GM12878 (cell line): ENCODE measurements around the gene GLT6D1. TPM values are rescaled to one million over a fixed set of nuclear protein-coding genes. Genes with fewer than 3 reads are reported as not detected.

Experiments
- ATAC-seq: fragments of 200-7000 bp; cut with Tn5 transposase; 3 replicates; pipeline ENCODE4 v1.9.1; 2020; ENCODE audit warnings: mild to moderate bottlenecking, moderate library complexity
- BruUV-seq: library from RNA; stranded (reverse); fragments of 400-500 nt; replicated peaks from 2 replicates; lab custom pipeline; 2021; lab: Mats Ljungman, UMichigan
- CTCF ChIA-PET: fragments of 300-600 bp; sonication (Branson Sonifier 250); formaldehyde crosslinking; extraction: SDS; loops from one replicate; lab custom pipeline; 2021; ENCODE audit warnings: inconsistent platforms; lab: Yijun Ruan, JAX
- POLR2A ChIA-PET: fragments of 350-600 bp; formaldehyde crosslinking; extraction: SDS; loops from one replicate; lab custom pipeline; 2021; ENCODE audit warnings: inconsistent platforms; lab: Charles Lee
- RAD21 ChIA-PET: fragments of 300-600 bp; sonication (Branson Sonifier 250); formaldehyde crosslinking; loops from one replicate; lab custom pipeline; 2023; ENCODE audit warnings: antibody characterized with exemption; ENCODE audit not compliant: unreplicated experiment; lab: Charles Lee
- SMC1A ChIA-PET: fragments of 300-600 bp; sonication (Branson Sonifier 250); formaldehyde crosslinking; loops from one replicate; lab custom pipeline; 2023; ENCODE audit not compliant: unreplicated experiment, uncharacterized antibody; lab: Charles Lee
- DNase-seq: peaks from one replicate; pipeline ENCODE4 v3.0.0-alpha.2; 2011; ENCODE audit warnings: low read depth, low spot score
- FAIRE-seq: peaks from 3 replicates; lab custom pipeline; 2011; peaks lifted over from hg19 to GRCh38; lab: Jason Lieb, UNC
- H2AFZ ChIP-seq: 2 replicates; pipeline ENCODE4 v1.6.0; 2011; ENCODE audit warnings: low read depth, low read length, control low read depth; ENCODE audit not compliant: control insufficient read depth
- H3K27ac ChIP-seq: 2 replicates; pipeline ENCODE4 v1.5.1; 2011; ENCODE audit warnings: control low read depth; ENCODE audit not compliant: control insufficient read depth, insufficient read depth
- H3K27me3 ChIP-seq, 2 experiments: replicated peaks in 1 of 2; 2 replicates each; pipeline versions ENCODE4 v1.6.0 to v1.6.1; 2011; ENCODE audit warnings: low read length in 1 of 2; ENCODE audit not compliant: control insufficient read depth in 2 of 2, insufficient read depth in 2 of 2
- H3K36me3 ChIP-seq, 2 experiments: 2 replicates each; pipeline ENCODE4 v1.5.1; 2011; ENCODE audit warnings: low read length in 1 of 2; ENCODE audit not compliant: control insufficient read depth in 2 of 2, insufficient read depth in 2 of 2
- H3K4me1 ChIP-seq: 2 replicates; pipeline ENCODE4 v1.6.1; 2011; ENCODE audit warnings: mild to moderate bottlenecking, low read length, moderate library complexity, mixed read lengths; ENCODE audit not compliant: control insufficient read depth, insufficient read depth
- H3K4me2 ChIP-seq: 2 replicates; pipeline ENCODE4 v1.6.0; 2011; ENCODE audit warnings: control low read depth; ENCODE audit not compliant: control insufficient read depth, insufficient read depth
- H3K4me3 ChIP-seq: fragments of 200-600 bp; sonication (generic); 2 replicates; pipeline ENCODE4 v1.5.1; 2016
- H3K79me2 ChIP-seq: 2 replicates; pipeline ENCODE4 v1.6.0; 2011; ENCODE audit warnings: low read length; ENCODE audit not compliant: control insufficient read depth, insufficient read depth
- H3K9ac ChIP-seq: 2 replicates; pipeline ENCODE4 v1.8.0; 2011; ENCODE audit warnings: low read length, control low read depth, mixed read lengths; ENCODE audit not compliant: control insufficient read depth, insufficient read depth
- H3K9me3 ChIP-seq: replicated peaks from 3 replicates; pipeline ENCODE4 v1.5.1; 2011; ENCODE audit warnings: mild to moderate bottlenecking, low read length; ENCODE audit not compliant: control insufficient read depth, insufficient read depth
- H4K20me1 ChIP-seq: 2 replicates; pipeline ENCODE4 v1.6.0; 2011; ENCODE audit not compliant: control insufficient read depth, insufficient read depth
- CREM ChIP-seq: IDR thresholded peaks from 2 replicates; pipeline ENCODE4 v1.6.1; 2014; ENCODE audit warnings: antibody characterized with exemption, low read depth
- EZH2 ChIP-seq: IDR thresholded peaks from 2 replicates; pipeline ENCODE4 v1.6.1; 2012; ENCODE audit warnings: low read depth, mild to moderate bottlenecking, control low read depth, inconsistent platforms, low read length, borderline replicate concordance; ENCODE audit not compliant: control insufficient read depth
- PML ChIP-seq: IDR thresholded peaks from 2 replicates; pipeline ENCODE4 v1.6.1; 2012; ENCODE audit warnings: low read length, inconsistent platforms
- POLR2AphosphoS2 ChIP-seq: IDR thresholded peaks from 2 replicates; pipeline ENCODE4 v1.6.1; 2011; ENCODE audit warnings: low read depth, mild to moderate bottlenecking, low read length, improper control_type of control experiment, moderate library complexity
- SREBF1 ChIP-seq: IDR thresholded peaks from 2 replicates; pipeline ENCODE4 v1.6.1; 2012; ENCODE audit warnings: mild to moderate bottlenecking, low read length
- SUZ12 ChIP-seq: fragments of 200-600 bp; sonication (generic); IDR thresholded peaks from one replicate; pipeline ENCODE4 v1.6.1; 2018; ENCODE audit warnings: antibody characterized with exemption, mild to moderate bottlenecking; ENCODE audit not compliant: unreplicated experiment
- TCF3 ChIP-seq: IDR thresholded peaks from 2 replicates; pipeline ENCODE4 v1.6.1; 2012; ENCODE audit warnings: low read depth, mild to moderate bottlenecking, low read length, borderline replicate concordance; ENCODE audit not compliant: insufficient read depth
- WGBS: methylation state at CpG from one replicate; pipeline ENCODE4 v1.1.6; 2016; ENCODE audit warnings: low lambda C conversion rate; ENCODE audit not compliant: insufficient replicate concordance, insufficient coverage; ENCODE audit errors: missing lambda C conversion rate; 5-methylcytosine and 5-hydroxymethylcytosine counted together
- in situ Hi-C: fragments of 300-500 bp; cut with MboI; formaldehyde crosslinking; loops from 9 replicates; pipeline ENCODE4 v1.14.3; 2018; ENCODE audit warnings: mixed read lengths
- intact Hi-C: fragments of 100-400 bp; cut with micrococcal nuclease; formaldehyde crosslinking; loops from one replicate; pipeline ENCODE4 v1.14.2; 2022; ENCODE audit not compliant: unreplicated experiment
- polyA plus RNA-seq, 11 experiments: library from polyadenylated mRNA; depleted of rRNA in 4 of 11; unstranded in 6 of 11; stranded (reverse) in 5 of 11; fragments of >200 nt; fragmentation: Nextera tagmentation in 4 of 11; fragmentation: Illumina TruSeq in 1 of 11; extraction: Ambion mirVana in 4 of 11; extraction: Trizol in 1 of 11; gene quantifications; 1 replicate in 1 of 11; 2 replicates in 10 of 11; pipeline versions ENCODE4 v1.2.1 to v1.2.3, GENCODE V29; 2011 to 2016; ENCODE audit warnings: inconsistent platforms in 2 of 11, missing spikeins in 2 of 11, low read depth in 1 of 11
- total RNA-seq, 4 experiments: library from RNA; depleted of rRNA in 3 of 4; stranded (reverse); fragments of >200 nt in 3 of 4; fragmentation: Illumina TruSeq in 1 of 4; extraction: Trizol in 1 of 4; gene quantifications; 2 replicates each; pipeline versions ENCODE4 v1.2.1 to v1.2.3, GENCODE V29; 2013 to 2021
- TF ChIP-seq, protein P1 (sequence below): IDR thresholded peaks from 2 replicates; pipeline ENCODE4 v1.6.1; 2011; ENCODE audit warnings: mild to moderate bottlenecking, low read depth, low read length, moderate library complexity; ENCODE audit not compliant: insufficient replicate concordance
- TF ChIP-seq, protein P2 (sequence below): fragments of 450-650 bp; IDR thresholded peaks from 2 replicates; pipeline ENCODE4 v1.6.1; 2017; ENCODE audit warnings: mild to moderate bottlenecking, moderate library complexity
- TF ChIP-seq, protein P3 (sequence below): fragments of 450-650 bp; formaldehyde crosslinking; IDR thresholded peaks from 2 replicates; pipeline ENCODE4 v1.4.0; 2022; ENCODE audit warnings: mild to moderate bottlenecking, moderate library complexity
- TF ChIP-seq, protein P4 (sequence below): fragments of 450-650 bp; conservative IDR thresholded peaks from 2 replicates; pipeline ENCODE4 v1.6.1; 2017; ENCODE audit warnings: mild to moderate bottlenecking, moderate library complexity

Gene GLT6D1
- total and polyA plus RNA-seq, 10 of the 15 experiments (the other 5 are each of a cell fraction or from before 2014, with no cell fraction given), result not detected

DNA sequence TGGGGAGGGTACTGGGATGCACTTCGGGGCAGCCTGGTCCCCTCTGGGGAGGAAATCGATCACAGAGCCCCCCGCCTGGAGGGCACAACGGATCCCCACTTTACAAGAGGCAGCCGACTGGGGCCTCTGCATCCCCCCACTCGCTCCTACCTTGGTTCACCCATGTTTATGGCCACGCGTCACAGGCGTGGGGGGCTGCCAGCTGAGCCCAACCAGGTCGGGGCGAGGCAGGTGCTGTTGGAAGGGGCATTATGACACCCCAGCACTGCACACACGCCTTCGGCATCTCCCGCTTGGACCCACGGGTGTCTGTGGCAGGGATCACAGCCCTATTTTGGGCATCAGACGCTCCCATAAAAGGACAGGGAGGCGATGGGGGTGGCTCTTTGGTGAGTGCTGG lies 45.4 kb upstream of the GLT6D1 start (continued):
- no peak for TF ChIP-seq SUZ12
- TF ChIP-seq, all 136 proteins: peak for 0

DNA sequence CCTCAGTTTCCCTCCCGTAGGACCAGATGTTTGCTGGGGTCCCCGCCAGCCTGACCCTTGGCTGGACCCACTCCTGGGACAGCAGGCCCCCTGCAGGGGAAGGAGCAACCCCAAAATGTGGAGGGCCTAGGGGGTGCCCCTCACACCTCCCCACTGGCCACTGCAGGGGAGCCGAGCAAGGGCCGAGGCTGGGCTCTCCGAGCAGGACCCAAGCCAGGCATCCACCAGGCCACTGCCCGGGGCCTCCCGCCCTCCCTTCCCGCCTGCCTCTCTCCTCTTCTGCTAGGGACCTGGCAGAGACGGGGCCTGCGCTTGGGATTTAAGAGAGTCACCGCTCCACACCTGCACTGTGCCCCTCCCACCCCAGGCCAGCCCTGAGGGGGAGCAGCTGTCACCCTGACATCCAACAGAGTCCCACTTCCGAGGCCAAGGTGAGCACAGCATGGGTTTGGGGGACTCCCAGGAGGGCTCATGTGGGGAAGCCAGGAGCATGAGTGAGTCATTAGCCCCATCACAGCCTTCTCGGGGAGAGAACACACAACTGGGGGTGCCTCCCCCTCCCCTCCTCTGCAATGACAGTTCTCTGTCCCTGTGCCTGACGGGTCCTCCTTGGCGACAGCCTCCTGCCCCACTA lies 44.2 kb upstream of the GLT6D1 start:
- no peak overlapping the region for H3K4me3 ChIP-seq
- H3K9me3 ChIP-seq, result no peaks in the 10 kb centered on the region
- H3K9ac ChIP-seq, result no peak overlapping the region
- DNase-seq (no peak), ATAC-seq (no peak), FAIRE-seq (no peak)
- CTCF ChIA-PET, result no interaction called here
- intact Hi-C loops (no loop called here), in situ Hi-C loops (no loop called here)
- POLR2A ChIA-PET, result no interaction called here
- no peak overlapping the region for H3K27ac ChIP-seq
- no peaks in the 10 kb centered on the region for H4K20me1 ChIP-seq
- no peaks in the 10 kb centered on the region for H3K27me3 ChIP-seq
- H2AFZ ChIP-seq, result no peak overlapping the region
- 20% methylated on average over 9 of the region's 15 CpGs for WGBS
- no TSS peak for BruUV-seq
- H3K4me2 ChIP-seq, result no peak overlapping the region
- H3K4me1 ChIP-seq, result no peaks in the 10 kb centered on the region
- H3K36me3 ChIP-seq, result no peaks in the 10 kb centered on the region
- SMC1A ChIA-PET, result no interaction called here
- RAD21 ChIA-PET, result no interaction called here
- H3K79me2 ChIP-seq, result no peaks in the 10 kb centered on the region
- TF ChIP-seq, protein P1, sequence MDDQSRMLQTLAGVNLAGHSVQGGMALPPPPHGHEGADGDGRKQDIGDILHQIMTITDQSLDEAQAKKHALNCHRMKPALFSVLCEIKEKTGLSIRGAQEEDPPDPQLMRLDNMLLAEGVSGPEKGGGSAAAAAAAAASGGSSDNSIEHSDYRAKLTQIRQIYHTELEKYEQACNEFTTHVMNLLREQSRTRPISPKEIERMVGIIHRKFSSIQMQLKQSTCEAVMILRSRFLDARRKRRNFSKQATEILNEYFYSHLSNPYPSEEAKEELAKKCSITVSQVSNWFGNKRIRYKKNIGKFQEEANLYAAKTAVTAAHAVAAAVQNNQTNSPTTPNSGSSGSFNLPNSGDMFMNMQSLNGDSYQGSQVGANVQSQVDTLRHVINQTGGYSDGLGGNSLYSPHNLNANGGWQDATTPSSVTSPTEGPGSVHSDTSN, result no peak
- TF ChIP-seq POLR2AphosphoS2, result no peak
- no peak for TF ChIP-seq PML
- TF ChIP-seq CREM, result no peak
- TF ChIP-seq, protein P2, sequence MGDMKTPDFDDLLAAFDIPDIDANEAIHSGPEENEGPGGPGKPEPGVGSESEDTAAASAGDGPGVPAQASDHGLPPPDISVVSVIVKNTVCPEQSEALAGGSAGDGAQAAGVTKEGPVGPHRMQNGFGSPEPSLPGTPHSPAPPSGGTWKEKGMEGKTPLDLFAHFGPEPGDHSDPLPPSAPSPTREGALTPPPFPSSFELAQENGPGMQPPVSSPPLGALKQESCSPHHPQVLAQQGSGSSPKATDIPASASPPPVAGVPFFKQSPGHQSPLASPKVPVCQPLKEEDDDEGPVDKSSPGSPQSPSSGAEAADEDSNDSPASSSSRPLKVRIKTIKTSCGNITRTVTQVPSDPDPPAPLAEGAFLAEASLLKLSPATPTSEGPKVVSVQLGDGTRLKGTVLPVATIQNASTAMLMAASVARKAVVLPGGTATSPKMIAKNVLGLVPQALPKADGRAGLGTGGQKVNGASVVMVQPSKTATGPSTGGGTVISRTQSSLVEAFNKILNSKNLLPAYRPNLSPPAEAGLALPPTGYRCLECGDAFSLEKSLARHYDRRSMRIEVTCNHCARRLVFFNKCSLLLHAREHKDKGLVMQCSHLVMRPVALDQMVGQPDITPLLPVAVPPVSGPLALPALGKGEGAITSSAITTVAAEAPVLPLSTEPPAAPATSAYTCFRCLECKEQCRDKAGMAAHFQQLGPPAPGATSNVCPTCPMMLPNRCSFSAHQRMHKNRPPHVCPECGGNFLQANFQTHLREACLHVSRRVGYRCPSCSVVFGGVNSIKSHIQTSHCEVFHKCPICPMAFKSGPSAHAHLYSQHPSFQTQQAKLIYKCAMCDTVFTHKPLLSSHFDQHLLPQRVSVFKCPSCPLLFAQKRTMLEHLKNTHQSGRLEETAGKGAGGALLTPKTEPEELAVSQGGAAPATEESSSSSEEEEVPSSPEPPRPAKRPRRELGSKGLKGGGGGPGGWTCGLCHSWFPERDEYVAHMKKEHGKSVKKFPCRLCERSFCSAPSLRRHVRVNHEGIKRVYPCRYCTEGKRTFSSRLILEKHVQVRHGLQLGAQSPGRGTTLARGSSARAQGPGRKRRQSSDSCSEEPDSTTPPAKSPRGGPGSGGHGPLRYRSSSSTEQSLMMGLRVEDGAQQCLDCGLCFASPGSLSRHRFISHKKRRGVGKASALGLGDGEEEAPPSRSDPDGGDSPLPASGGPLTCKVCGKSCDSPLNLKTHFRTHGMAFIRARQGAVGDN, result no peak
- TF ChIP-seq EZH2, result no peak
- TF ChIP-seq, protein P3, sequence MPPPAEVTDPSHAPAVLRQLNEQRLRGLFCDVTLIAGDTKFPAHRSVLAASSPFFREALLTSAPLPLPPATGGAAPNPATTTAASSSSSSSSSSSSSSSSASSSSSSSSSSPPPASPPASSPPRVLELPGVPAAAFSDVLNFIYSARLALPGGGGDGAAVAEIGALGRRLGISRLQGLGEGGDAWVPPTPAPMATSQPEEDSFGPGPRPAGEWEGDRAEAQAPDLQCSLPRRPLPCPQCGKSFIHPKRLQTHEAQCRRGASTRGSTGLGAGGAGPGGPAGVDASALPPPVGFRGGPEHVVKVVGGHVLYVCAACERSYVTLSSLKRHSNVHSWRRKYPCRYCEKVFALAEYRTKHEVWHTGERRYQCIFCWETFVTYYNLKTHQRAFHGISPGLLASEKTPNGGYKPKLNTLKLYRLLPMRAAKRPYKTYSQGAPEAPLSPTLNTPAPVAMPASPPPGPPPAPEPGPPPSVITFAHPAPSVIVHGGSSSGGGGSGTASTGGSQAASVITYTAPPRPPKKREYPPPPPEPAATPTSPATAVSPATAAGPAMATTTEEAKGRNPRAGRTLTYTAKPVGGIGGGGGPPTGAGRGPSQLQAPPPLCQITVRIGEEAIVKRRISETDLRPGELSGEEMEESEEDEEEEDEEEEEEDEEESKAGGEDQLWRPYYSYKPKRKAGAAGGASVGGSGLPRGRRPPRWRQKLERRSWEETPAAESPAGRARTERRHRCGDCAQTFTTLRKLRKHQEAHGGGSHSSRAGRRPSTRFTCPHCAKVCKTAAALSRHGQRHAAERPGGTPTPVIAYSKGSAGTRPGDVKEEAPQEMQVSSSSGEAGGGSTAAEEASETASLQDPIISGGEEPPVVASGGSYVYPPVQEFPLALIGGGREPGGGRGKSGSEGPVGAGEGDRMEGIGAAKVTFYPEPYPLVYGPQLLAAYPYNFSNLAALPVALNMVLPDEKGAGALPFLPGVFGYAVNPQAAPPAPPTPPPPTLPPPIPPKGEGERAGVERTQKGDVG (CRISPR knock-in tag), result no peak
- TF ChIP-seq TCF3, result no peak
- TF ChIP-seq, protein P4, sequence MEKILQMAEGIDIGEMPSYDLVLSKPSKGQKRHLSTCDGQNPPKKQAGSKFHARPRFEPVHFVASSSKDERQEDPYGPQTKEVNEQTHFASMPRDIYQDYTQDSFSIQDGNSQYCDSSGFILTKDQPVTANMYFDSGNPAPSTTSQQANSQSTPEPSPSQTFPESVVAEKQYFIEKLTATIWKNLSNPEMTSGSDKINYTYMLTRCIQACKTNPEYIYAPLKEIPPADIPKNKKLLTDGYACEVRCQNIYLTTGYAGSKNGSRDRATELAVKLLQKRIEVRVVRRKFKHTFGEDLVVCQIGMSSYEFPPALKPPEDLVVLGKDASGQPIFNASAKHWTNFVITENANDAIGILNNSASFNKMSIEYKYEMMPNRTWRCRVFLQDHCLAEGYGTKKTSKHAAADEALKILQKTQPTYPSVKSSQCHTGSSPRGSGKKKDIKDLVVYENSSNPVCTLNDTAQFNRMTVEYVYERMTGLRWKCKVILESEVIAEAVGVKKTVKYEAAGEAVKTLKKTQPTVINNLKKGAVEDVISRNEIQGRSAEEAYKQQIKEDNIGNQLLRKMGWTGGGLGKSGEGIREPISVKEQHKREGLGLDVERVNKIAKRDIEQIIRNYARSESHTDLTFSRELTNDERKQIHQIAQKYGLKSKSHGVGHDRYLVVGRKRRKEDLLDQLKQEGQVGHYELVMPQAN, result no peak
- no peak for TF ChIP-seq SREBF1
